ENCODE data around the gene EPC1.
A peak's percentile ranks its signal among the peaks of the same experiment; 100 is the strongest.

The EPC1 gene

GRCh38 chr10:32378363-32379317 is 31.7 kb upstream of the EPC1 start:
- Histone ChIP-seq H3K4me3 (ENCODE audit: low read length) (peak overlapping the region; percentile 87), H2AFZ (ENCODE audit: low read depth, low read length) (peak overlapping the region; percentile 28), H3K36me3 (ENCODE audit: insufficient read depth, low read length) (no peaks in the 10 kb centered on the region), H3K27me3 (ENCODE audit: insufficient read depth, low read length) (no peaks in the 10 kb centered on the region), H3K9me3 (ENCODE audit: low read length) (no peaks in the 10 kb centered on the region), H3K4me1 (ENCODE audit: insufficient read depth, low read length) (peaks cover 11% of the 10 kb centered on the region)

DNA sequence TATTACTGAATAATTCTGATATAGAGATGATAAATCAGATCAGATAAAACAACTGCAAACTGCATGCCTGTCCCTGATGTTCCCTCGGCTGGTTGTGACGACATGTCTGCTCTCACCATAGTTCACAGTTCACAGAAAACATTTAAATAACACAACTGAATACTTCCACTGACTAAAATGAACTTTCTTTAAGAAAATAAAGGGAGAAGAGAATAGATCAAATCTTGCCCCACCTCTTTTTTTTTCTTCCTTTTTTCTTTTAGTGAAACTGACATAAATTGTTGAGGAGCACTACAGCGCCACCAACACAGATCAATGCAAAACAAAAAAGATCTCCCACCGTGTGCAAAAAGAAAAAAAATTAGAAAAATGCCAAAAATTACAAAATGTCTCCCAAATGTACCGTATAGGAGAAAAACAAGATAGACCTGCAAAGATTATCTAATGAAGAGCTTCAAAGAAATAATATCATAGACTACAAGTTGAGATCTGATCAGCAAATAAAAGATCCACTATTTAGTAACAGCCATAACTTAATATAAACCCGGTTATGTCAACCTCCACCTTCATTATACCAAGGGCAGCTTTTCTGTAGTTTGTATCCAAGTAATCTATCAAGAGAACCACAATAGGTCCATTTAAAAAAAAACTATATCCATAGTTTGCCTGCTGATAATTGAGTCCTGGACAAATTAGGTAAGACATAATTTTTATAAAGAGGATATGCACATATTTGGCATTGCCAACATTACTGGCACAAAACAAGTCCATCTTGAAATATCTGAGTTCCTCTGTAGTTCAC is 30.7 kb upstream of the EPC1 start:
- Histone ChIP-seq H3K4me1 (ENCODE audit: insufficient read depth, low read length) (peaks cover 11% of the 10 kb centered on the region), H3K27me3 (ENCODE audit: insufficient read depth, low read length) (no peaks in the 10 kb centered on the region), H3K4me3 (ENCODE audit: low read length) (peak overlapping the region; percentile 87), H3K9me3 (ENCODE audit: low read length) (peaks cover 3% of the 10 kb centered on the region), H3K36me3 (ENCODE audit: insufficient read depth, low read length) (no peaks in the 10 kb centered on the region), H2AFZ (ENCODE audit: low read depth, low read length) (peak overlapping the region; percentile 40)

- peaks cover 6% of the 10 kb centered on the region for H3K36me3 ChIP-seq (ENCODE audit: insufficient read depth, low read length)
- H3K27me3 ChIP-seq (ENCODE audit: insufficient read depth, low read length): no peaks in the 10 kb centered on the region
- H3K4me3 ChIP-seq (ENCODE audit: low read length): peak overlapping the region; percentile 87
- H2AFZ ChIP-seq (ENCODE audit: low read depth, low read length): no peak overlapping the region
- H3K4me1 ChIP-seq (ENCODE audit: insufficient read depth, low read length): peaks cover 11% of the 10 kb centered on the region
- H3K9me3 ChIP-seq (ENCODE audit: low read length): peaks cover 3% of the 10 kb centered on the region
Observed at GRCh38 chr10:32376771-32377170, 29.8 kb upstream of the EPC1 start.

- H3K36me3 ChIP-seq (ENCODE audit: insufficient read depth, low read length): peaks cover 6% of the 10 kb centered on the region
- H2AFZ ChIP-seq (ENCODE audit: low read depth, low read length): no peak overlapping the region
- peak overlapping the region; percentile 87 for H3K4me3 ChIP-seq (ENCODE audit: low read length)
- peaks cover 3% of the 10 kb centered on the region for H3K9me3 ChIP-seq (ENCODE audit: low read length)
- H3K27me3 ChIP-seq (ENCODE audit: insufficient read depth, low read length): no peaks in the 10 kb centered on the region
- H3K4me1 ChIP-seq (ENCODE audit: insufficient read depth, low read length): peaks cover 11% of the 10 kb centered on the region
Observed at GRCh38 chr10:32376097-32376496, 29.1 kb upstream of the EPC1 start.

- Histone ChIP-seq H2AFZ (ENCODE audit: low read depth, low read length) (no peak overlapping the region), H3K9me3 (ENCODE audit: low read length) (peaks cover 3% of the 10 kb centered on the region), H3K4me1 (ENCODE audit: insufficient read depth, low read length) (peaks cover 11% of the 10 kb centered on the region), H3K36me3 (ENCODE audit: insufficient read depth, low read length) (peaks cover 6% of the 10 kb centered on the region), H3K27me3 (ENCODE audit: insufficient read depth, low read length) (no peaks in the 10 kb centered on the region), H3K4me3 (ENCODE audit: low read length) (peak overlapping the region; percentile 87)
Observed at GRCh38 chr10:32375631-32376030, 28.7 kb upstream of the EPC1 start.

DNA sequence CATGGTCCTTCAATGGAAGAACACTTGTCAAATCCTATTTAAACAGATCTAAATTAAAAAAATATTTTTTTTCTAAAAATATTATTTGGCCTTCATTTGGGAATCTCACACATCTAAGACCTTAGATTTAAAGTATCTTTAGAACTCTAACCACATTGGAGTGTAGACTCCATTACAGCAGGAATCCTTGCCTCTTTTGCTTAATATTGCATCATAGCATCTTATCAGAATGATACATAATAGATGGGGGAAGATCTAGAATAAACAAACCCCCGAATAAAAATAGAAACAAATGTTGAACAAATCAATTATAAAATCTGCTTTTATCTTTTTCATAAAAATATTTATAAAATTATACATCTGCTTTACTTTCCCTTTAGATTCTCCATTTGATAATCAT is 27.6 kb upstream of the EPC1 start:
- Histone ChIP-seq H2AFZ (ENCODE audit: low read depth, low read length) (no peak overlapping the region), H3K4me3 (ENCODE audit: low read length) (peak overlapping the region; percentile 87), H3K36me3 (ENCODE audit: insufficient read depth, low read length) (peaks cover 10% of the 10 kb centered on the region), H3K9me3 (ENCODE audit: low read length) (peaks cover 3% of the 10 kb centered on the region), H3K4me1 (ENCODE audit: insufficient read depth, low read length) (peaks cover 7% of the 10 kb centered on the region), H3K27me3 (ENCODE audit: insufficient read depth, low read length) (no peaks in the 10 kb centered on the region)

GRCh38 chr10:32373496-32373895 is 26.5 kb upstream of the EPC1 start:
- Histone ChIP-seq H3K9me3 (ENCODE audit: low read length) (peaks cover 3% of the 10 kb centered on the region), H3K4me1 (ENCODE audit: insufficient read depth, low read length) (peaks cover 4% of the 10 kb centered on the region), H3K4me3 (ENCODE audit: low read length) (no peak overlapping the region), H3K36me3 (ENCODE audit: insufficient read depth, low read length) (peaks cover 10% of the 10 kb centered on the region), H3K27me3 (ENCODE audit: insufficient read depth, low read length) (no peaks in the 10 kb centered on the region), H2AFZ (ENCODE audit: low read depth, low read length) (no peak overlapping the region)

DNA sequence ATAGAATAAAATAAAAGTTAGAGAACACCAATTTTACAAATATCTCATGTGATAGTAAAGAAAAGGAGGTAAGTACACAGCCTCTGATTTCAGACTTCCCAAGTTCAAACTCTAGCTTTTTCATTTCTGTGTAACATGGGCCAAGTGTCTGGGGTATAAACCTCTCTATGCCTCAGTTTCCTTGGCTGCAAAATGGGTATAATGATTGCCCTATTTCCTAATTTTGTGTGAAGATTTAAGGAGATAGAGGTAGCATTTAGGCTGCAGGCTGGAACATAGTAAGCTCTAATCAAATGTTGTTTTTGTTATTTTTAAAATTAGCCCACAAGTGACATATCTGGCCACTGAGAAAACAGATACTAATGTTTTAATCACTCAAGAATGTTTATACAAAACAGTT is 26.1 kb upstream of the EPC1 start:
- Histone ChIP-seq H3K36me3 (ENCODE audit: insufficient read depth, low read length) (peaks cover 10% of the 10 kb centered on the region), H3K4me3 (ENCODE audit: low read length) (no peak overlapping the region), H2AFZ (ENCODE audit: low read depth, low read length) (no peak overlapping the region), H3K4me1 (ENCODE audit: insufficient read depth, low read length) (peaks cover 4% of the 10 kb centered on the region), H3K27me3 (ENCODE audit: insufficient read depth, low read length) (no peaks in the 10 kb centered on the region), H3K9me3 (ENCODE audit: low read length) (peaks cover 3% of the 10 kb centered on the region)

DNA sequence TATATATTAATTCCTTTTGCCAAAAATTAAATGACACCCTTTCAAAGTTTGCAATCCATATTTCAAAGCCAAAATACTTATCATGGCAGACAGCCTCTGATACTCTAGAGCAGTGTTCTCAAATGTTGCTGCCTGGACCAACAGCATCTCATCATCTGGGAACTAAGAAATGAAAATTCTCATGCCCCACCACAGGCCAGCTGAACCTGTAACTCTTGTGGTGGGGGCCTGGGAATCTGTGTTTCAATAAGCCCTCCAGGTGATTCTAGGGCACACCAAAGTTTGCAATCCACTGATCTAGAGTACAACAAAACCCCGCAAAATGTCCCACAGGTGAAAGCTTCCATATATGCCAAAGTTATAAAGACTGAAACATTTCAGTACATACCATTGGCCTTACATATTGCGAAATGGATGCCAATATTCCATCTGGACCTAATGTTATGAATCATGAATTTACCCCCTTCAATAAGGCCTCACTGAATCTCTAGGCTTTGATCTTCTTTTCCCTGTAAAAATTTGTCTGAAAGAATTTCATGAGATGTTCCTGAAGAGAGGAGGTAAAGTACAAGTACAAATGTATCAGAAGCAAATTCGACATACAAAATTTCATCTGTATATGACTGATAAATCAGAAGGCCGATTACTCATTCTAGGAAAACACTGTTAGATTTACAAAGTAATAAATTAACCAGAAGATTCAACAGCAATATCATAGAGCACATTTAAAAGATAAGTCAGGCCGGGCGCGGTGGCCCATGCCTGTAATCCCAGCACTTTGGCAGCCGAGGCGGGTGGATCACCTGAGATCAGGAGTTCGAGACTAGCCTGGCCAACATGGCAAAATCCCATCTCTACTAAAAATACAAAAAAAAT is 25.3 kb upstream of the EPC1 start:
- H3K4me1 ChIP-seq (ENCODE audit: insufficient read depth, low read length): peaks cover 4% of the 10 kb centered on the region
- no peak overlapping the region for H2AFZ ChIP-seq (ENCODE audit: low read depth, low read length)
- H3K9me3 ChIP-seq (ENCODE audit: low read length): peaks cover 3% of the 10 kb centered on the region
- peaks cover 10% of the 10 kb centered on the region for H3K36me3 ChIP-seq (ENCODE audit: insufficient read depth, low read length)
- no peak overlapping the region for H3K4me3 ChIP-seq (ENCODE audit: low read length)
- H3K27me3 ChIP-seq (ENCODE audit: insufficient read depth, low read length): no peaks in the 10 kb centered on the region

- Histone ChIP-seq H3K9me3 (ENCODE audit: low read length) (peaks cover 3% of the 10 kb centered on the region), H2AFZ (ENCODE audit: low read depth, low read length) (no peak overlapping the region), H3K36me3 (ENCODE audit: insufficient read depth, low read length) (peaks cover 10% of the 10 kb centered on the region), H3K4me3 (ENCODE audit: low read length) (no peak overlapping the region), H3K27me3 (ENCODE audit: insufficient read depth, low read length) (no peaks in the 10 kb centered on the region), H3K4me1 (ENCODE audit: insufficient read depth, low read length) (peaks cover 4% of the 10 kb centered on the region)
Observed at GRCh38 chr10:32371101-32371500, 24.1 kb upstream of the EPC1 start.

DNA sequence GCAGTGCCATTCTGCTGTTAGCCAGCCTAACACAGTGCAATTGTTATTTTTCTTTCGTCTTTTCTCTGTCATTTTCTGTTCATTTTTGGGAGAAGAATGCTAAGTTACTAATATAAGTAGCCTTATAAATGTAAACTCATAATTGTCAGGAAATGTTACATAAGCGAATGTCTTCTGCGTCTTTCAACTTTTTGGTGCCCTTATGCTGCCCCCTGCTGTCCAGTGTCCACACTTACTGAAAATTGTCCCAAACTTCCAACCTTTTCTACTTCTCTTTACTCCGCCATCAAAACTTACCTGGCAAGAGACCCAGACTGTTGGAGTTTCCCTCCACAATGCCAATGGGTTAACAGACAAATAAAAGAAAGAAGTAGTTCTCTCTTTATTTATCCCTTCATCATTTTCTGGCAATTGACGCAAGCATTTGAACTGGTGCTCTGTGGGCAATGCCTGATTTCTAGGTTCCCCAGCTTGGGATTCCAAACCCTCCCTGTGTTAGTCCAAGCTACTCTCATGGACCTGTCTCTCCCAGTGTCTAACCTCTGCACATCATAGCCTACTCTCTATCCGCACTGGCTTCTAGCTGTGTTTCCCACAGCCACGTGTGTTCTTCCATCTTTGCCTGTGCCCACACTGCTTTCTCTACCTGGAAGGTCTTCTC is 21.0 kb upstream of the EPC1 start:
- Histone ChIP-seq H3K36me3 (ENCODE audit: insufficient read depth, low read length) (peaks cover 10% of the 10 kb centered on the region), H3K27me3 (ENCODE audit: insufficient read depth, low read length) (no peaks in the 10 kb centered on the region), H2AFZ (ENCODE audit: low read depth, low read length) (no peak overlapping the region), H3K4me1 (ENCODE audit: insufficient read depth, low read length) (no peaks in the 10 kb centered on the region), H3K9me3 (ENCODE audit: low read length) (no peaks in the 10 kb centered on the region), H3K4me3 (ENCODE audit: low read length) (no peak overlapping the region)

- no peak overlapping the region for H2AFZ ChIP-seq (ENCODE audit: low read depth, low read length)
- no peaks in the 10 kb centered on the region for H3K27me3 ChIP-seq (ENCODE audit: insufficient read depth, low read length)
- no peaks in the 10 kb centered on the region for H3K4me1 ChIP-seq (ENCODE audit: insufficient read depth, low read length)
- H3K9me3 ChIP-seq (ENCODE audit: low read length): no peaks in the 10 kb centered on the region
- H3K36me3 ChIP-seq (ENCODE audit: insufficient read depth, low read length): peaks cover 7% of the 10 kb centered on the region
- no peak overlapping the region for H3K4me3 ChIP-seq (ENCODE audit: low read length)
Observed at GRCh38 chr10:32366588-32366987, 19.6 kb upstream of the EPC1 start.

Measured in neuron (in vitro differentiated cells).